ENCODE results near the gene PHF5A.
A peak's percentile ranks its signal among the peaks of the same experiment; 100 is the strongest.

The PHF5A gene

DNA sequence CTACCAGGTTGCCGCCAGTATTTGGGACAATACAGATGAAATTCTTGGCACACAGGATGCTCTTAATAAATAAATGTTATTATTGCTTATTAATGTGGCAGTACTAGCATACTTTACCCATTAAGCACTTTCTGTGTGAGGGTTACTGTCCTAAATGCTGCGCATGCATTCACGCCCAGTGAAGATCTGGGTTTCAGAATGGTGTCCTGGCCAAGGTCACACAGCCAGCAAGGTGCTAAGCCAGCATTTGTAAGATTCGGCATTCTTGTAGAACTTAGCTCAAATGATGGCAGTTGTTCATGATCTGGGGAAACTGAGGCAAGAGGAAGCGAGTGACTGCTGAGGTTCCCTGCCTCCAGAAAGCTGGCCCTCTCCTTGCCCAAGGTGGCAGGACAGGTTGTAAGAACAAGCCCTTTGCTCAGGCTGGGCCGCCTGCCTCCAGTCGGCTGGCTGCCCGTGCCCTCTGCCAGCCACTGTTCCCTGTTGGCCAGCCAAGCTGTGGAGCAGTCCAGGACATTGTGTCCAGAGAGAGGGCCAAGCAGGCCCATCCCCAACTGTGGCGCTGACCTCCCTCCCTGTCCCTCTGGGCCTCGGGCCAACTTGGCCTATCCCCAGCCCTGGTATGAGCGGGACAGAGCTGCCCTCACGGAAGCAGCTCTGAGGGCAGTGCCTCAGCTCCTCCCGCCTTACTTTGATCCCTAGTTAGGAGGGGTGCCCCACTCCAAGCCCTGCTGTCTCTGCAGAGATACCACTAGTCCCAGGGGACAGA, 50.7 kb downstream of the PHF5A start:
- no peak for DNase-seq (ENCODE audit: insufficient read length, low spot score)
- no peak for FAIRE-seq
- TF ChIP-seq SPI1 (IDR thresholded peaks at IDR 0.05; ENCODE audit: low read depth, low read length) (no peak), TAF1 (IDR thresholded peaks at IDR 0.05; ENCODE audit: low read depth, low read length) (no peak), POU2F2 (IDR thresholded peaks at IDR 0.05; ENCODE audit: low read depth, low read length) (no peak), PAX5 (IDR thresholded peaks at IDR 0.05; ENCODE audit: insufficient read depth, low read length, severe bottlenecking) (no peak), POLR2AphosphoS5 (IDR thresholded peaks at IDR 0.05; ENCODE audit: low read depth, low read length) (no peak), POLR2A (IDR thresholded peaks at IDR 0.05; ENCODE audit: low read depth, low read length) (no peak)

GRCh38 chr22:41415554-41415953, 52.9 kb downstream of the PHF5A start:
- TF ChIP-seq POU2F2 (IDR thresholded peaks at IDR 0.05; ENCODE audit: low read depth, low read length) = no peak
- no peak for TF ChIP-seq POLR2AphosphoS5 (IDR thresholded peaks at IDR 0.05; ENCODE audit: low read depth, low read length)
- no peak for TF ChIP-seq POLR2A (IDR thresholded peaks at IDR 0.05; ENCODE audit: low read depth, low read length)
- no peak for TF ChIP-seq PAX5 (IDR thresholded peaks at IDR 0.05; ENCODE audit: insufficient read depth, low read length, severe bottlenecking)
- TF ChIP-seq TAF1 (IDR thresholded peaks at IDR 0.05; ENCODE audit: low read depth, low read length) = no peak
- no peak for TF ChIP-seq SPI1 (IDR thresholded peaks at IDR 0.05; ENCODE audit: low read depth, low read length)
- DNase-seq (ENCODE audit: insufficient read length, low spot score) = no peak
- no peak for FAIRE-seq

GRCh38 chr22:41411021-41411851, 57.3 kb downstream of the PHF5A start:
- TF ChIP-seq POLR2AphosphoS5 (IDR thresholded peaks at IDR 0.05; ENCODE audit: low read depth, low read length) (no peak), SPI1 (IDR thresholded peaks at IDR 0.05; ENCODE audit: low read depth, low read length) (no peak)
- peak; percentile 62 for FAIRE-seq

DNA sequence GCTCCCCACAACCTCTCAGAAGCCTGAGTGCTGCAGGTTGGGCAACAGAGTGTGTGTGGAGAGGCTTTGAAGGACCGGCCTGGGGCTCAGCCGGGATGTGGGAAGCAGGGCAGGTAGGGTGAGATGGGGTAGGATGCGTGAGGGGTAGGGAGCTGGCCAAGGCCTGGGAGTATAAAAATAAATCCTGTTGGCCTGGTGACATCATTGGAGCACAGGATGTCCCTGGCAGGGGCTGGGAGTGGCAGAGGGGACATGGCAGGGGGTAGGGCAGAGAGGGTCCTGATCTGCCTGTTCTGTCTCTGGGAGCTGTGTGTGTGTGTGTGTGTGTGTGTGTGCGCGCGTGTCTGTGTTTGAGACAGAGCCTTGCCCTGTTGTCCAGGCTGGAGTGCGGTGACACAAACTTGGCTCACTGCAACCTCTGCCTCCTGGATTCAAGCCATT, 58.2 kb downstream of the PHF5A start:
- DNase-seq (ENCODE audit: insufficient read length, low spot score) (no peak), FAIRE-seq (no peak)
- TF ChIP-seq POU2F2 (IDR thresholded peaks at IDR 0.05; ENCODE audit: low read depth, low read length) (no peak), PAX5 (IDR thresholded peaks at IDR 0.05; ENCODE audit: insufficient read depth, low read length, severe bottlenecking) (no peak), POLR2A (IDR thresholded peaks at IDR 0.05; ENCODE audit: low read depth, low read length) (no peak), POLR2AphosphoS5 (IDR thresholded peaks at IDR 0.05; ENCODE audit: low read depth, low read length) (no peak), SPI1 (IDR thresholded peaks at IDR 0.05; ENCODE audit: low read depth, low read length) (no peak), TAF1 (IDR thresholded peaks at IDR 0.05; ENCODE audit: low read depth, low read length) (no peak)

More at GRCh38 chr22:41411021-41411851, 57.3 kb downstream of the PHF5A start:
- no peak for DNase-seq (ENCODE audit: insufficient read length, low spot score)

Measured in GM12891 (cell line).